Measurements from ENCODE around the gene SLC25A48.

DNA sequence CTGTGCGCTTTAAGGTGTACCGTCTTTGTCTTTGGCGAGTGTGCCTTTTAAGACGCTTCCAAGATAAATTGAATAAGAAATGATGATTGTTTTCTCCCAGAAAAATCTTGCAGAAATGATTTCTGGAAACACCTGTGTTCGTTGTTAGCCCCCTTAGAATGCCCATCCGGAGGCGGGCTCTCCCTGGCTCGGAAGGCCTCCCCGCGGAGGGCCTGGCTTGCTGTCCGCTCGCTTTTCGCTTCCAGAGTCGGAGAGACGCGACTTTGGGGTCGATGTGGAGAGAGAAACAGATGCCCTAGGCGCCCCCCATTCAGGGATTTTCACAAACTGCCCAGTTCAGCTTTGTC lies 96.5 kb downstream of the SLC25A48 start:
- TF ChIP-seq, protein P1, sequence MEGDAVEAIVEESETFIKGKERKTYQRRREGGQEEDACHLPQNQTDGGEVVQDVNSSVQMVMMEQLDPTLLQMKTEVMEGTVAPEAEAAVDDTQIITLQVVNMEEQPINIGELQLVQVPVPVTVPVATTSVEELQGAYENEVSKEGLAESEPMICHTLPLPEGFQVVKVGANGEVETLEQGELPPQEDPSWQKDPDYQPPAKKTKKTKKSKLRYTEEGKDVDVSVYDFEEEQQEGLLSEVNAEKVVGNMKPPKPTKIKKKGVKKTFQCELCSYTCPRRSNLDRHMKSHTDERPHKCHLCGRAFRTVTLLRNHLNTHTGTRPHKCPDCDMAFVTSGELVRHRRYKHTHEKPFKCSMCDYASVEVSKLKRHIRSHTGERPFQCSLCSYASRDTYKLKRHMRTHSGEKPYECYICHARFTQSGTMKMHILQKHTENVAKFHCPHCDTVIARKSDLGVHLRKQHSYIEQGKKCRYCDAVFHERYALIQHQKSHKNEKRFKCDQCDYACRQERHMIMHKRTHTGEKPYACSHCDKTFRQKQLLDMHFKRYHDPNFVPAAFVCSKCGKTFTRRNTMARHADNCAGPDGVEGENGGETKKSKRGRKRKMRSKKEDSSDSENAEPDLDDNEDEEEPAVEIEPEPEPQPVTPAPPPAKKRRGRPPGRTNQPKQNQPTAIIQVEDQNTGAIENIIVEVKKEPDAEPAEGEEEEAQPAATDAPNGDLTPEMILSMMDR (conservative IDR thresholded peaks at IDR 0.05; ENCODE audit: low read depth, low read length), result no peak
- TF ChIP-seq EZH2 (IDR thresholded peaks at IDR 0.05; ENCODE audit: borderline replicate concordance, low read depth, low read length, poor library complexity, severe bottlenecking), result no peak

All from A673 (cell line).